ENCODE results near the gene EBP.
"Not testable (repeated sequence)": the region's sequence is repeated elsewhere in the genome, so short reads cannot be mapped to it uniquely, and the experiment has no call there.

Gene EBP

GRCh38 chrX:48520455-48520854, 1.2 kb upstream of the EBP start:
- Histone ChIP-seq H3K36me3 (ENCODE audit: insufficient read depth, low read length) (peaks cover 10% of the 10 kb centered on the region), H3K4me1 (ENCODE audit: insufficient read depth, low read length) (peaks cover 37% of the 10 kb centered on the region), H3K79me2 (ENCODE audit: insufficient read depth, low read length) (peaks cover 29% of the 10 kb centered on the region), H3K9ac (ENCODE audit: low read depth, low read length) (no peak overlapping the region), H3K9me3 (ENCODE audit: insufficient read depth, low read length, severe bottlenecking) (no peaks in the 10 kb centered on the region), H2AFZ (ENCODE audit: low read depth, low read length) (peak overlapping the region; percentile 75), H3K4me3 (ENCODE audit: low read depth in 1 of 2, low read length in 2 of 2) (no peak overlapping the region), H3K4me2 (ENCODE audit: insufficient read depth, low read length) (peak overlapping the region; percentile 79; the same call in 1 of the 2 replicates), H3K27ac (ENCODE audit: low read length) (no peak overlapping the region), H3K27me3 (ENCODE audit: insufficient read depth, low read length, poor library complexity) (no peaks in the 10 kb centered on the region), H4K20me1 (ENCODE audit: insufficient read depth, low read length) (no peaks in the 10 kb centered on the region)
- TF ChIP-seq CTCF (IDR thresholded peaks at IDR 0.05; ENCODE audit: borderline replicate concordance, extremely low read depth, low read length, poor library complexity, severe bottlenecking) (no peak), EZH2 (IDR thresholded peaks at IDR 0.05; ENCODE audit: borderline replicate concordance, low read depth, low read length, severe bottlenecking) (no peak)
- no peak for ATAC-seq (ENCODE audit: insufficient read depth, low read depth)
- peak; percentile 33 for DNase-seq

- peak overlapping the region; percentile 13 to 85; a peak in 3 of 4 replicates for H3K4me3 ChIP-seq (ENCODE audit: low read depth in 1 of 2, low read length in 2 of 2)
- no peaks in the 10 kb centered on the region for H3K9me3 ChIP-seq (ENCODE audit: insufficient read depth, low read length, severe bottlenecking)
- DNase-seq (no peak), ATAC-seq (ENCODE audit: insufficient read depth, low read depth) (no peak)
- H2AFZ ChIP-seq (ENCODE audit: low read depth, low read length), result peak overlapping the region; percentile 75
- H3K4me1 ChIP-seq (ENCODE audit: insufficient read depth, low read length), result peaks cover 37% of the 10 kb centered on the region
- no peaks in the 10 kb centered on the region for H4K20me1 ChIP-seq (ENCODE audit: insufficient read depth, low read length)
- peaks cover 29% of the 10 kb centered on the region for H3K79me2 ChIP-seq (ENCODE audit: insufficient read depth, low read length)
- peak overlapping the region; percentile 79 for H3K4me2 ChIP-seq (ENCODE audit: insufficient read depth, low read length)
- no peaks in the 10 kb centered on the region for H3K27me3 ChIP-seq (ENCODE audit: insufficient read depth, low read length, poor library complexity)
- H3K9ac ChIP-seq (ENCODE audit: low read depth, low read length), result peak overlapping the region; percentile 72
- TF ChIP-seq EZH2 (IDR thresholded peaks at IDR 0.05; ENCODE audit: borderline replicate concordance, low read depth, low read length, severe bottlenecking) (no peak), CTCF (IDR thresholded peaks at IDR 0.05; ENCODE audit: borderline replicate concordance, extremely low read depth, low read length, poor library complexity, severe bottlenecking) (no peak)
- H3K27ac ChIP-seq (ENCODE audit: low read length), result peak overlapping the region; percentile 86
- peaks cover 10% of the 10 kb centered on the region for H3K36me3 ChIP-seq (ENCODE audit: insufficient read depth, low read length)
Measured at GRCh38 chrX:48520976-48521352, 644 bp upstream of the EBP start.

- TF ChIP-seq EZH2 (IDR thresholded peaks at IDR 0.05; ENCODE audit: borderline replicate concordance, low read depth, low read length, severe bottlenecking), result no peak
- DNase-seq, result no peak
- Histone ChIP-seq H3K4me1 (ENCODE audit: insufficient read depth, low read length) (peaks cover 37% of the 10 kb centered on the region), H3K27me3 (ENCODE audit: insufficient read depth, low read length, poor library complexity) (no peaks in the 10 kb centered on the region), H3K4me3 (ENCODE audit: low read depth in 1 of 2, low read length in 2 of 2) (peak overlapping the region; percentile 52 to 85; a peak in 3 of 4 replicates), H2AFZ (ENCODE audit: low read depth, low read length) (peak overlapping the region; percentile 85), H4K20me1 (ENCODE audit: insufficient read depth, low read length) (no peaks in the 10 kb centered on the region), H3K79me2 (ENCODE audit: insufficient read depth, low read length) (peaks cover 29% of the 10 kb centered on the region), H3K27ac (ENCODE audit: low read length) (peak overlapping the region; percentile 83), H3K36me3 (ENCODE audit: insufficient read depth, low read length) (peaks cover 20% of the 10 kb centered on the region), H3K9ac (ENCODE audit: low read depth, low read length) (peak overlapping the region; percentile 72), H3K9me3 (ENCODE audit: insufficient read depth, low read length, severe bottlenecking) (no peaks in the 10 kb centered on the region), H3K4me2 (ENCODE audit: insufficient read depth, low read length) (peak overlapping the region; percentile 79)
- no peak for ATAC-seq (ENCODE audit: insufficient read depth, low read depth)
Measured at GRCh38 chrX:48522291-48522690, 683 bp downstream of the EBP start.

- no peak overlapping the region for H3K9ac ChIP-seq (ENCODE audit: low read depth, low read length)
- DNase-seq (no peak), ATAC-seq (ENCODE audit: insufficient read depth, low read depth) (no peak)
- no peaks in the 10 kb centered on the region for H3K27me3 ChIP-seq (ENCODE audit: insufficient read depth, low read length, poor library complexity)
- peak overlapping the region; percentile 32; the same call in 1 of the 2 replicates for H3K27ac ChIP-seq (ENCODE audit: low read length)
- H4K20me1 ChIP-seq (ENCODE audit: insufficient read depth, low read length), result no peaks in the 10 kb centered on the region
- TF ChIP-seq CTCF (IDR thresholded peaks at IDR 0.05; ENCODE audit: borderline replicate concordance, extremely low read depth, low read length, poor library complexity, severe bottlenecking), result no peak
- no peak for TF ChIP-seq EZH2 (IDR thresholded peaks at IDR 0.05; ENCODE audit: borderline replicate concordance, low read depth, low read length, severe bottlenecking)
- peak overlapping the region; percentile 79 for H3K4me2 ChIP-seq (ENCODE audit: insufficient read depth, low read length)
- H3K36me3 ChIP-seq (ENCODE audit: insufficient read depth, low read length), result peaks cover 34% of the 10 kb centered on the region
- no peaks in the 10 kb centered on the region for H3K9me3 ChIP-seq (ENCODE audit: insufficient read depth, low read length, severe bottlenecking)
- no peak overlapping the region for H2AFZ ChIP-seq (ENCODE audit: low read depth, low read length)
- peaks cover 29% of the 10 kb centered on the region for H3K79me2 ChIP-seq (ENCODE audit: insufficient read depth, low read length)
- H3K4me1 ChIP-seq (ENCODE audit: insufficient read depth, low read length), result peaks cover 37% of the 10 kb centered on the region
- H3K4me3 ChIP-seq (ENCODE audit: low read depth in 1 of 2, low read length in 2 of 2), result peak overlapping the region in 1 of 2 experiments; percentile 47; a peak in 2 of 4 replicates
Measured at GRCh38 chrX:48523682-48524081, 2.1 kb downstream of the EBP start.

GRCh38 chrX:48525853-48526252, 4.2 kb downstream of the EBP start:
- not testable (repeated sequence) for H3K4me3 ChIP-seq (ENCODE audit: low read depth in 1 of 2, low read length in 2 of 2); H3K4me2 ChIP-seq (ENCODE audit: insufficient read depth, low read length); H2AFZ ChIP-seq (ENCODE audit: low read depth, low read length); ATAC-seq (ENCODE audit: insufficient read depth, low read depth); H3K9ac ChIP-seq (ENCODE audit: low read depth, low read length); H3K27ac ChIP-seq (ENCODE audit: low read length); H4K20me1 ChIP-seq (ENCODE audit: insufficient read depth, low read length); H3K27me3 ChIP-seq (ENCODE audit: insufficient read depth, low read length, poor library complexity); H3K9me3 ChIP-seq (ENCODE audit: insufficient read depth, low read length, severe bottlenecking); DNase-seq
- Histone ChIP-seq H3K79me2 (ENCODE audit: insufficient read depth, low read length) (peaks cover 29% of the 10 kb centered on the region), H3K36me3 (ENCODE audit: insufficient read depth, low read length) (peaks cover 38% of the 10 kb centered on the region), H3K4me1 (ENCODE audit: insufficient read depth, low read length) (peaks cover 30% of the 10 kb centered on the region)

Data from DND-41 (cell line).